ENCODE results near the gene SLC5A9. TPM values are rescaled to one million over a fixed set of nuclear protein-coding genes. Genes with fewer than 3 reads are reported as not detected.
A peak's percentile ranks its signal among the peaks of the same experiment; 100 is the strongest.
"Not testable (repeated sequence)": the region's sequence is repeated elsewhere in the genome, so short reads cannot be mapped to it uniquely, and the experiment has no call there.

The SLC5A9 gene
- total RNA-seq, 2 donors from 2014 or later = not detected

- no peaks in the 10 kb centered on the region for H3K36me3 ChIP-seq
- no peak for TF ChIP-seq CTCF (IDR thresholded peaks at IDR 0.05)
- no peaks in the 10 kb centered on the region for H3K27me3 ChIP-seq (replicated peaks; ENCODE audit: insufficient read depth)
- ATAC-seq (ENCODE audit: insufficient number of reproducible peaks, low FRiP score, low read depth) = no peak
- no peaks in the 10 kb centered on the region for H3K4me1 ChIP-seq (ENCODE audit: control insufficient read depth in 1 of 2, low read depth in 2 of 2)
- no peak overlapping the region for H3K27ac ChIP-seq
- no peak overlapping the region for H3K4me3 ChIP-seq
- no peak for DNase-seq (ENCODE audit: low spot score)
- H3K9me3 ChIP-seq = no peaks in the 10 kb centered on the region
Observed at GRCh38 chr1:48206371-48206770, 16.1 kb upstream of the SLC5A9 start.

DNA sequence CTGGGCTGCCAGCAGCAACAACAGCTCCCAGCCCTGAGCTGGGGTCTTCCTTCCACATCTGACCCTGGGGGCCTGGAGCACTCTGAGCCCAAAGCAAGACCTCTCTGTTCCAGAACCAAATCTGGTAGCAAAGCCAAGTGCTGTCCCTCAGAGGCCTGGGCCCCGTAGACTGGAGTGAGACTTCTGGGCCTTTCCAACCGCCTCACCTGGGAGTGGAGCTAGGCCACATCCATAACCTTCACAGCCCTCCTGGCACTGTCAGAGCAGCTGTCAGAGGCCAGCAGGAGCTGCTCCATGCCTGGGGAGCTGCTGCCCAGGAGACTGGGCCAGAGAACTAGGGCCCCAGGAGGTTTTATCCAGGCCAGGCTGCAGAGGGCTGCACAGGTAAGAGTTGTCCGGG, 15.4 kb upstream of the SLC5A9 start:
- TF ChIP-seq CTCF (IDR thresholded peaks at IDR 0.05) = no peak
- H3K36me3 ChIP-seq = no peaks in the 10 kb centered on the region
- H3K9me3 ChIP-seq = no peaks in the 10 kb centered on the region
- ATAC-seq (ENCODE audit: insufficient number of reproducible peaks, low FRiP score, low read depth) = no peak
- no peaks in the 10 kb centered on the region for H3K27me3 ChIP-seq (replicated peaks; ENCODE audit: insufficient read depth)
- no peak overlapping the region for H3K27ac ChIP-seq
- no peak overlapping the region for H3K4me3 ChIP-seq
- no peaks in the 10 kb centered on the region for H3K4me1 ChIP-seq (ENCODE audit: control insufficient read depth in 1 of 2, low read depth in 2 of 2)
- no peak for DNase-seq (ENCODE audit: low spot score)

- H3K4me1 ChIP-seq (ENCODE audit: control insufficient read depth in 1 of 2, low read depth in 2 of 2) = no peaks in the 10 kb centered on the region
- H3K27ac ChIP-seq = no peak overlapping the region
- DNase-seq (ENCODE audit: low spot score) (no peak), ATAC-seq (ENCODE audit: insufficient number of reproducible peaks, low FRiP score, low read depth) (no peak)
- no peak for TF ChIP-seq CTCF (IDR thresholded peaks at IDR 0.05)
- no peak overlapping the region for H3K4me3 ChIP-seq
- H3K9me3 ChIP-seq = no peaks in the 10 kb centered on the region
- H3K36me3 ChIP-seq = no peaks in the 10 kb centered on the region
- no peaks in the 10 kb centered on the region for H3K27me3 ChIP-seq (replicated peaks; ENCODE audit: insufficient read depth)
Observed at GRCh38 chr1:48207536-48208075, 14.9 kb upstream of the SLC5A9 start.

GRCh38 chr1:48208251-48208650, 14.3 kb upstream of the SLC5A9 start:
- TF ChIP-seq CTCF (IDR thresholded peaks at IDR 0.05) = no peak
- ATAC-seq (ENCODE audit: insufficient number of reproducible peaks, low FRiP score, low read depth) = no peak

GRCh38 chr1:48208652-48209051, 13.9 kb upstream of the SLC5A9 start:
- no peaks in the 10 kb centered on the region for H3K4me1 ChIP-seq (ENCODE audit: control insufficient read depth in 1 of 2, low read depth in 2 of 2)
- H3K27ac ChIP-seq = no peak overlapping the region
- H3K9me3 ChIP-seq = no peaks in the 10 kb centered on the region
- no peaks in the 10 kb centered on the region for H3K36me3 ChIP-seq
- no peak overlapping the region for H3K4me3 ChIP-seq
- TF ChIP-seq CTCF (IDR thresholded peaks at IDR 0.05) = no peak
- DNase-seq (ENCODE audit: low spot score) (no peak), ATAC-seq (ENCODE audit: insufficient number of reproducible peaks, low FRiP score, low read depth) (no peak)
- H3K27me3 ChIP-seq (replicated peaks; ENCODE audit: insufficient read depth) = no peaks in the 10 kb centered on the region

More at GRCh38 chr1:48208251-48208650, 14.3 kb upstream of the SLC5A9 start:
- no peak for DNase-seq (ENCODE audit: low spot score)
- Histone ChIP-seq H3K27me3 (replicated peaks; ENCODE audit: insufficient read depth) (no peaks in the 10 kb centered on the region), H3K9me3 (no peaks in the 10 kb centered on the region), H3K4me3 (no peak overlapping the region), H3K36me3 (no peaks in the 10 kb centered on the region), H3K4me1 (ENCODE audit: control insufficient read depth in 1 of 2, low read depth in 2 of 2) (no peaks in the 10 kb centered on the region), H3K27ac (no peak overlapping the region)

DNA sequence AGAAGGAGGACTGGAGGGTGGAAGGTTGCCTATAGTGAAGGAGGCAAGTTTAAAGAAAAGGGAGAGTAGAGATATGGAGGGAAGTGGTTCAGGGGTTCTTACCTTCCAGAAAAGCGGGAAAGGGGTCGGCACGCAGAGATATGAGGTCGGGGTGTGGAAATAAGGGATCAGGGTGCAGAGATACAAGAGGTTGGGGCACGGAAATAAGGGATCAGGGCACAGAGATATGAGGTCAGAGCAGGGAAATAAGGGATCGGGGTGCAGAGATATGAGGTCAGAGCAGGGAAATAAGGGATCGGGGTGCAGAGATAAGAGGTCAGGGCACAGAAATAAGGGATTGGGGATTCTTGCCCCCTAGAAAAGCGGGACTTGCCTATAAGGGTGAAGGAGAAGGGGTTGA, 9.1 kb upstream of the SLC5A9 start:
- not testable (repeated sequence) for ATAC-seq (ENCODE audit: insufficient number of reproducible peaks, low FRiP score, low read depth); H3K4me3 ChIP-seq; H3K36me3 ChIP-seq; H3K27me3 ChIP-seq (replicated peaks; ENCODE audit: insufficient read depth); H3K27ac ChIP-seq; H3K9me3 ChIP-seq; DNase-seq (ENCODE audit: low spot score)
- peaks cover 5 to 18% of the 10 kb centered on the region in 2 donors for H3K4me1 ChIP-seq (ENCODE audit: control insufficient read depth in 1 of 2, low read depth in 2 of 2)

GRCh38 chr1:48214366-48214765, 8.2 kb upstream of the SLC5A9 start:
- H3K36me3 ChIP-seq; H3K27me3 ChIP-seq (replicated peaks; ENCODE audit: insufficient read depth); DNase-seq (ENCODE audit: low spot score); H3K9me3 ChIP-seq; ATAC-seq (ENCODE audit: insufficient number of reproducible peaks, low FRiP score, low read depth); H3K4me3 ChIP-seq: not testable (repeated sequence)
- Histone ChIP-seq H3K27ac (peak overlapping the region; percentile 49 to 51), H3K4me1 (ENCODE audit: control insufficient read depth in 1 of 2, low read depth in 2 of 2) (peaks cover 5 to 18% of the 10 kb centered on the region in 2 donors)

All from thoracic aorta (tissue), 2 donors.